ENCODE measurements around the gene PAX5.

PAX5 gene

GRCh38 chr9:36798350-36799065 is 235.6 kb downstream of the PAX5 start:
- TF ChIP-seq POLR2AphosphoS5 (IDR thresholded peaks at IDR 0.05; ENCODE audit: low read depth, low read length): no peak
- TF ChIP-seq, protein P1, sequence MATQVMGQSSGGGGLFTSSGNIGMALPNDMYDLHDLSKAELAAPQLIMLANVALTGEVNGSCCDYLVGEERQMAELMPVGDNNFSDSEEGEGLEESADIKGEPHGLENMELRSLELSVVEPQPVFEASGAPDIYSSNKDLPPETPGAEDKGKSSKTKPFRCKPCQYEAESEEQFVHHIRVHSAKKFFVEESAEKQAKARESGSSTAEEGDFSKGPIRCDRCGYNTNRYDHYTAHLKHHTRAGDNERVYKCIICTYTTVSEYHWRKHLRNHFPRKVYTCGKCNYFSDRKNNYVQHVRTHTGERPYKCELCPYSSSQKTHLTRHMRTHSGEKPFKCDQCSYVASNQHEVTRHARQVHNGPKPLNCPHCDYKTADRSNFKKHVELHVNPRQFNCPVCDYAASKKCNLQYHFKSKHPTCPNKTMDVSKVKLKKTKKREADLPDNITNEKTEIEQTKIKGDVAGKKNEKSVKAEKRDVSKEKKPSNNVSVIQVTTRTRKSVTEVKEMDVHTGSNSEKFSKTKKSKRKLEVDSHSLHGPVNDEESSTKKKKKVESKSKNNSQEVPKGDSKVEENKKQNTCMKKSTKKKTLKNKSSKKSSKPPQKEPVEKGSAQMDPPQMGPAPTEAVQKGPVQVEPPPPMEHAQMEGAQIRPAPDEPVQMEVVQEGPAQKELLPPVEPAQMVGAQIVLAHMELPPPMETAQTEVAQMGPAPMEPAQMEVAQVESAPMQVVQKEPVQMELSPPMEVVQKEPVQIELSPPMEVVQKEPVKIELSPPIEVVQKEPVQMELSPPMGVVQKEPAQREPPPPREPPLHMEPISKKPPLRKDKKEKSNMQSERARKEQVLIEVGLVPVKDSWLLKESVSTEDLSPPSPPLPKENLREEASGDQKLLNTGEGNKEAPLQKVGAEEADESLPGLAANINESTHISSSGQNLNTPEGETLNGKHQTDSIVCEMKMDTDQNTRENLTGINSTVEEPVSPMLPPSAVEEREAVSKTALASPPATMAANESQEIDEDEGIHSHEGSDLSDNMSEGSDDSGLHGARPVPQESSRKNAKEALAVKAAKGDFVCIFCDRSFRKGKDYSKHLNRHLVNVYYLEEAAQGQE (IDR thresholded peaks at IDR 0.05; ENCODE audit: insufficient read depth in 1 of 2, low read depth in 2 of 2, low read length in 2 of 2): no peak
- TF ChIP-seq FOXP2 (optimal IDR thresholded peaks at IDR 0.05; ENCODE audit: borderline replicate concordance, extremely low read depth, extremely low read length, insufficient read depth): no peak
- TF ChIP-seq SIN3A (IDR thresholded peaks at IDR 0.05; ENCODE audit: borderline replicate concordance, insufficient read depth, low read length): no peak

DNA sequence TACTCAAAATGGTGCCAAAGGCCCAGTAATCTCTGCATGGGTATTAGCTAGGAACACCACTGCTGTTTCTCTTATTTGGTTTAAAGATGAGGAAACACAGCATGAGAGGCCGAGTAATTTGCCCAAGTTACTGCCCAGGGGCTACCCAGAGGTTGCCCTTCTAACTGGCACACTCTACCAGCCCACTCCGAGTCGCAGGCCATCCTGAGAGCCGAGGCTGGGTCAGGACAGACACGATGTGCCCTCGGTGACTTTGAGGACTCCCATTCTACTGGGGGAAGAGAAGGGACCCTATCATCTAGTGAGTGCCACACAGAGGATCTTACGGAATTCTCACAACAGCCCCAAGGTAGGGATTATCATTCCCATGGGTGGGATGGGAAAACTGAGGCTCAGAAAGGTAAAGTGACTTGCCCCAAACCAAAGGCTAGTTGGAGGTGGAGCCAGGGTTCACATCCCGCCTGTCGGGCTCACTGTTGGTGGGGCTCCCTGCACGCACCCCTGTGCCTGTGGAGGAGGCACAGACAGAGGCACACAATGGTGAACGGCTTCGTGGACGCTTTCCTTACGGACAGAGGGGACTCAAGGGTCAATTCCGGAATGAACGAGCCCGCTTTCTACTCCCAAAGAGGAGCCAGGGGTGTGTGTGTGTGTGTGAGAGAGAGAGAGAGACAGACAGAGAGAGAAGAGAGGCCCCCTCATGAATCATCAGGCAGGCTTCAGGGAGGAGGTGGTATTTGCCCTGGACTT is 236.4 kb downstream of the PAX5 start:
- no peak for TF ChIP-seq FOXP2 (optimal IDR thresholded peaks at IDR 0.05; ENCODE audit: borderline replicate concordance, extremely low read depth, extremely low read length, insufficient read depth)
- TF ChIP-seq, protein P1 (IDR thresholded peaks at IDR 0.05; ENCODE audit: insufficient read depth in 1 of 2, low read depth in 2 of 2, low read length in 2 of 2): no peak
- no peak for TF ChIP-seq SIN3A (IDR thresholded peaks at IDR 0.05; ENCODE audit: borderline replicate concordance, insufficient read depth, low read length)
- TF ChIP-seq TAF1 (IDR thresholded peaks at IDR 0.05; ENCODE audit: borderline replicate concordance, insufficient read depth, low read length): no peak
- TF ChIP-seq POLR2AphosphoS5 (IDR thresholded peaks at IDR 0.05; ENCODE audit: low read depth, low read length): no peak

GRCh38 chr9:36796671-36797419 is 237.2 kb downstream of the PAX5 start:
- TF ChIP-seq TAF1 (IDR thresholded peaks at IDR 0.05; ENCODE audit: borderline replicate concordance, insufficient read depth, low read length): no peak
- no peak for TF ChIP-seq SIN3A (IDR thresholded peaks at IDR 0.05; ENCODE audit: borderline replicate concordance, insufficient read depth, low read length)
- TF ChIP-seq, protein P1 (IDR thresholded peaks at IDR 0.05; ENCODE audit: insufficient read depth in 1 of 2, low read depth in 2 of 2, low read length in 2 of 2): no peak
- no peak for TF ChIP-seq FOXP2 (optimal IDR thresholded peaks at IDR 0.05; ENCODE audit: borderline replicate concordance, extremely low read depth, extremely low read length, insufficient read depth)
- no peak for TF ChIP-seq POLR2AphosphoS5 (IDR thresholded peaks at IDR 0.05; ENCODE audit: low read depth, low read length)

DNA sequence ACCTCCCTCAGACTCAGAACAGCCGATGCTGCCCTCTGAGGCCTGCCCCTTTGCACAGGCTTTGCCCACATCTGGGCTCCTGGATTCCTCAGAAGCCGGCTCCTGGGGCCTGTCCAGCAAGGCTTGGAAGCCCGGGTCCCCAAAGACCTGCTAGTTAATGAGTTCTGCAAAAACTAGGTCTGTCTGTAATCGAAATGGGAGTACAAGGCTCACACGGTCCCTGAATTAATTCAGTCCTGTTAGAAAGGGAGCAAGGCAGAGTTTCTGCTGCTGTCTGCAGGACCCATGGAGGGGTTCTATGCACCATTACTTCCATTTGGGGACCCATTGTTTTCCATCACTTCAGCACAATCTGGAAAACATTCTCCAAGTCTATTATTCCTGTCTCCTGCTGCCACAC is 239.6 kb downstream of the PAX5 start:
- TF ChIP-seq POLR2AphosphoS5 (IDR thresholded peaks at IDR 0.05; ENCODE audit: low read depth, low read length) (no peak), FOXP2 (optimal IDR thresholded peaks at IDR 0.05; ENCODE audit: borderline replicate concordance, extremely low read depth, extremely low read length, insufficient read depth) (no peak), TAF1 (IDR thresholded peaks at IDR 0.05; ENCODE audit: borderline replicate concordance, insufficient read depth, low read length) (no peak), SIN3A (IDR thresholded peaks at IDR 0.05; ENCODE audit: borderline replicate concordance, insufficient read depth, low read length) (no peak)
- TF ChIP-seq, protein P1 (IDR thresholded peaks at IDR 0.05; ENCODE audit: insufficient read depth in 1 of 2, low read depth in 2 of 2, low read length in 2 of 2): no peak

All from PFSK-1 (cell line).